Fibroblast of mammary gland (primary cell): ENCODE results near the gene FNDC1.

Source experiments
- DNase-seq: peaks from one replicate; pipeline ENCODE4 v3.0.0-alpha.2; 2010; ENCODE audit warnings: low read depth
- H3K4me3 ChIP-seq: 2 replicates; pipeline ENCODE4 v1.5.1; 2011; ENCODE audit warnings: low read depth, mild to moderate bottlenecking, low read length, moderate library complexity; ENCODE audit not compliant: control insufficient read depth
- TF ChIP-seq, protein P1 (sequence below): conservative IDR thresholded peaks from 2 replicates; pipeline ENCODE4 v1.5.1; 2011; ENCODE audit warnings: low read depth, low read length, inconsistent platforms; ENCODE audit not compliant: control insufficient read depth, insufficient read depth

Gene FNDC1

DNA sequence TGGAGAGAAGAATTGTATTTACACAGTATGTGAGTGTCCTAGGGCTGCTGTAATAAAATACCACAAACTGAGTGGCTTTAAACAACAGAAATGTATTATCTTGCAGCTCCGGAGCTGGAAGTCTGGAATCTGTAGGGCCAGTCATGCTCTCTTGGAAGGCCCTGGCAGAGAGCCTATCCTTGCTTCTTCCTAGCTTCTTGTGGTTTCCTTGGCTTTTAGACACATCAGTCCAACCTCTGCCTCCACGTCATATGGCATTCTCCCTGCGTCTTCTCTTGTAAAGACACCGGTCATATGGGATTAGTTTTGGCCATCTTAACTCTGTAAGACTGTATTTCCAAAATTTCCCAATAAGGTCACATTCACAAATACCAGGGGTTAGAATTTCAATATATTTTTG lies 10.8 kb downstream of the FNDC1 start:
- TF ChIP-seq, protein P1, sequence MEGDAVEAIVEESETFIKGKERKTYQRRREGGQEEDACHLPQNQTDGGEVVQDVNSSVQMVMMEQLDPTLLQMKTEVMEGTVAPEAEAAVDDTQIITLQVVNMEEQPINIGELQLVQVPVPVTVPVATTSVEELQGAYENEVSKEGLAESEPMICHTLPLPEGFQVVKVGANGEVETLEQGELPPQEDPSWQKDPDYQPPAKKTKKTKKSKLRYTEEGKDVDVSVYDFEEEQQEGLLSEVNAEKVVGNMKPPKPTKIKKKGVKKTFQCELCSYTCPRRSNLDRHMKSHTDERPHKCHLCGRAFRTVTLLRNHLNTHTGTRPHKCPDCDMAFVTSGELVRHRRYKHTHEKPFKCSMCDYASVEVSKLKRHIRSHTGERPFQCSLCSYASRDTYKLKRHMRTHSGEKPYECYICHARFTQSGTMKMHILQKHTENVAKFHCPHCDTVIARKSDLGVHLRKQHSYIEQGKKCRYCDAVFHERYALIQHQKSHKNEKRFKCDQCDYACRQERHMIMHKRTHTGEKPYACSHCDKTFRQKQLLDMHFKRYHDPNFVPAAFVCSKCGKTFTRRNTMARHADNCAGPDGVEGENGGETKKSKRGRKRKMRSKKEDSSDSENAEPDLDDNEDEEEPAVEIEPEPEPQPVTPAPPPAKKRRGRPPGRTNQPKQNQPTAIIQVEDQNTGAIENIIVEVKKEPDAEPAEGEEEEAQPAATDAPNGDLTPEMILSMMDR = no peak
- H3K4me3 ChIP-seq = no peak overlapping the region
- peak; percentile 51 for DNase-seq

DNA sequence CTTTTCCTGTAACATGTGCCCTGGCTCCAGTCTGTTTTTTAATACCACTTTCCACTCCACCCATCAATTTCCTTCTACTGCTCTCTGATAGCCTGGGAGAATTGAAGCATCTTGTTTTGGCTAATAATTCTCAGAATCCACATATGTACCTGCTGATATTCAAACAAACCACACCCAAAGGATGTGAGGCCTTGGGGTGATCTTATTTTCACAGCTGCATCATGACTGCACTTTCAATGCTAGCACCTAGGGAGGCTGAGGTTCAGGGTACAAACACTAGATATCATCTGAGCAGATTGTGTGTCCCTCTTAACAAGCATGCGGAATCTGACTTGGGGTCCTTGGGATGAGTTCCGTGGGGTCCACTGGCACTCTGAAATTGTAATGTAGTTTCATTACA lies 12.7 kb downstream of the FNDC1 start:
- DNase-seq = no peak
- TF ChIP-seq, protein P1 = no peak
- no peak overlapping the region for H3K4me3 ChIP-seq

GRCh38 chr6:159184559-159184958 lies 15.4 kb downstream of the FNDC1 start:
- no peak for DNase-seq
- H3K4me3 ChIP-seq = no peak overlapping the region
- TF ChIP-seq, protein P1 = no peak

GRCh38 chr6:159190460-159190859 lies 21.3 kb downstream of the FNDC1 start:
- TF ChIP-seq, protein P1 = no peak
- DNase-seq = no peak
- H3K4me3 ChIP-seq = no peak overlapping the region

GRCh38 chr6:159193923-159194322 lies 24.7 kb downstream of the FNDC1 start:
- DNase-seq = no peak
- no peak overlapping the region for H3K4me3 ChIP-seq
- TF ChIP-seq, protein P1 = no peak

- H3K4me3 ChIP-seq = no peak overlapping the region
- no peak for DNase-seq
- TF ChIP-seq, protein P1 = no peak
Measured at GRCh38 chr6:159194421-159194820, 25.2 kb downstream of the FNDC1 start.

- TF ChIP-seq, protein P1 = no peak
- DNase-seq = no peak
- no peak overlapping the region for H3K4me3 ChIP-seq
Measured at GRCh38 chr6:159196430-159196975, 27.3 kb downstream of the FNDC1 start.
